Activated CD8-positive, alpha-beta memory T cell treated with anti-CD3 and anti-CD28 coated beads, Interleukin-2, amount 50 U/mL, for 24 hours (primary cell): ENCODE measurements around the gene HSD17B4.
A peak's percentile ranks its signal among the peaks of the same experiment; 100 is the strongest.
"Not testable (repeated sequence)": the region's sequence is repeated elsewhere in the genome, so short reads cannot be mapped to it uniquely, and the experiment has no call there.

Experiments
- DNase-seq: peaks from one replicate; pipeline ENCODE4 v3.0.0-alpha.2; 2020; ENCODE audit errors: extremely low read depth

The HSD17B4 gene

GRCh38 chr5:119432674-119433237 lies 19.5 kb upstream of the HSD17B4 start:
- not testable (repeated sequence) for DNase-seq

GRCh38 chr5:119435436-119436132 lies 16.7 kb upstream of the HSD17B4 start:
- DNase-seq, result peak; percentile 27

GRCh38 chr5:119437785-119438586 lies 14.3 kb upstream of the HSD17B4 start:
- DNase-seq, result not testable (repeated sequence)

- DNase-seq, result not testable (repeated sequence)
These were observed 13.7 kb upstream of the HSD17B4 start for GRCh38 chr5:119438587-119438917.

GRCh38 chr5:119439140-119439631 lies 13.1 kb upstream of the HSD17B4 start:
- DNase-seq, result no peak

- DNase-seq, result not testable (repeated sequence)
These were observed 12.7 kb upstream of the HSD17B4 start for GRCh38 chr5:119439632-119440031.

GRCh38 chr5:119444643-119445042 lies 7.7 kb upstream of the HSD17B4 start:
- not testable (repeated sequence) for DNase-seq

GRCh38 chr5:119445544-119445943 lies 6.8 kb upstream of the HSD17B4 start:
- DNase-seq, result no peak

GRCh38 chr5:119449882-119450281 lies 2.4 kb upstream of the HSD17B4 start:
- no peak for DNase-seq

- not testable (repeated sequence) for DNase-seq
These were observed 1.7 kb upstream of the HSD17B4 start for GRCh38 chr5:119450627-119451026.

GRCh38 chr5:119451561-119451960 lies 736 bp upstream of the HSD17B4 start:
- DNase-seq, result no peak

GRCh38 chr5:119452060-119452372 lies 281 bp upstream of the HSD17B4 start:
- no peak for DNase-seq

- no peak for DNase-seq
These were observed 710 bp downstream of the HSD17B4 start for GRCh38 chr5:119453040-119453373.

GRCh38 chr5:119454171-119454570 lies 1.9 kb downstream of the HSD17B4 start:
- no peak for DNase-seq

GRCh38 chr5:119458911-119459632 lies 6.8 kb downstream of the HSD17B4 start:
- no peak for DNase-seq

GRCh38 chr5:119465640-119466039 lies 13.3 kb downstream of the HSD17B4 start:
- no peak for DNase-seq

- no peak for DNase-seq
These were observed 16.0 kb downstream of the HSD17B4 start for GRCh38 chr5:119468286-119468685.

GRCh38 chr5:119470105-119470763 lies 17.9 kb downstream of the HSD17B4 start:
- DNase-seq, result no peak

GRCh38 chr5:119470851-119471451 lies 18.7 kb downstream of the HSD17B4 start:
- DNase-seq, result no peak

- DNase-seq, result no peak
These were observed 20.9 kb downstream of the HSD17B4 start for GRCh38 chr5:119473241-119473640.

- no peak for DNase-seq
These were observed 24.0 kb downstream of the HSD17B4 start for GRCh38 chr5:119476341-119476740.
